Esophagus squamous epithelium (tissue), 4 donors: ENCODE results near the gene CD4.

Experiments
- POLR2A ChIP-seq, 4 donors: fragments of 450-650 bp; IDR thresholded peaks; one replicate each; pipeline ENCODE4 v1.6.1; 2017; ENCODE audit warnings: antibody characterized with exemption in 4 of 4, mild to moderate bottlenecking in 4 of 4, moderate library complexity in 3 of 4
- TF ChIP-seq, protein P1 (sequence below), 6 experiments: fragments of 450-650 bp in 4 of 6; fragments of 200-600 bp in 2 of 6; sonication (generic) in 2 of 6; IDR thresholded peaks; one replicate each; pipeline ENCODE4 v1.5.1; 2016 to 2019; ENCODE audit warnings: antibody characterized with exemption in 6 of 6, mild to moderate bottlenecking in 4 of 6, moderate library complexity in 4 of 6

DNA sequence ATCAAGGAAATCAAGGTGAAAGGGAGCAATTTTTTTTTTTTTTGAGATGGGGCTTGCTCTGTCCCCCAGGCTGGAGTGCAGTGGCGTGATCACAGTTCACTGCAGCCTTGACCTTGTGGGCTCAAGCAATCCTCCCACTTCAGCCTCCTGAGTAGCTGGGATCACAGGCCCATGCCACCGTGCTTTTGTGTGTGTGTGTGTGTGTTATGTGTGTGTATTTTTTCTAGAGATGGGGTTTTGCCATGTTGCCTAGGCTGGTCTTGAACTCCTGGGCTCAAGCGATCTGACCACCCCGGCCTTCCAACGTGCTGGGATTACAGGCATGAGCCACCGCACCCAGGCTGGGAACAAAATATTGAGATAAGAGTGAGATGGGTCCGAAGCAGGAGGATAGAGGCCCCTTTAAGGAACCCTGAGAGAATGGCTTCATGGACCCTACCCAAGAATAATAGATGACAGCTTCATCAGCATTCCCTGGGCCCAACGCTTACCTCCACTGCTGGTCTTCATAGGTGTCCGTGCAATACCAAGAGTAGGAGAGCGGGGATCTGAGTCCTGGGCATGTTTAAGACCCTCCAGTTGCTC is 60.7 kb downstream of the CD4 start:
- TF ChIP-seq, protein P1, sequence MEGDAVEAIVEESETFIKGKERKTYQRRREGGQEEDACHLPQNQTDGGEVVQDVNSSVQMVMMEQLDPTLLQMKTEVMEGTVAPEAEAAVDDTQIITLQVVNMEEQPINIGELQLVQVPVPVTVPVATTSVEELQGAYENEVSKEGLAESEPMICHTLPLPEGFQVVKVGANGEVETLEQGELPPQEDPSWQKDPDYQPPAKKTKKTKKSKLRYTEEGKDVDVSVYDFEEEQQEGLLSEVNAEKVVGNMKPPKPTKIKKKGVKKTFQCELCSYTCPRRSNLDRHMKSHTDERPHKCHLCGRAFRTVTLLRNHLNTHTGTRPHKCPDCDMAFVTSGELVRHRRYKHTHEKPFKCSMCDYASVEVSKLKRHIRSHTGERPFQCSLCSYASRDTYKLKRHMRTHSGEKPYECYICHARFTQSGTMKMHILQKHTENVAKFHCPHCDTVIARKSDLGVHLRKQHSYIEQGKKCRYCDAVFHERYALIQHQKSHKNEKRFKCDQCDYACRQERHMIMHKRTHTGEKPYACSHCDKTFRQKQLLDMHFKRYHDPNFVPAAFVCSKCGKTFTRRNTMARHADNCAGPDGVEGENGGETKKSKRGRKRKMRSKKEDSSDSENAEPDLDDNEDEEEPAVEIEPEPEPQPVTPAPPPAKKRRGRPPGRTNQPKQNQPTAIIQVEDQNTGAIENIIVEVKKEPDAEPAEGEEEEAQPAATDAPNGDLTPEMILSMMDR (IDR thresholded peaks at IDR 0.05), result no peak
- no peak for TF ChIP-seq POLR2A (IDR thresholded peaks at IDR 0.05)
